Glomerular visceral epithelial cell (primary cell): ENCODE data around the gene SH3TC2.

Experiments used
- DNase-seq: peaks from one replicate; pipeline ENCODE4 v3.0.0-alpha.2; 2016; ENCODE audit errors: extremely low spot score

The SH3TC2 gene

DNA sequence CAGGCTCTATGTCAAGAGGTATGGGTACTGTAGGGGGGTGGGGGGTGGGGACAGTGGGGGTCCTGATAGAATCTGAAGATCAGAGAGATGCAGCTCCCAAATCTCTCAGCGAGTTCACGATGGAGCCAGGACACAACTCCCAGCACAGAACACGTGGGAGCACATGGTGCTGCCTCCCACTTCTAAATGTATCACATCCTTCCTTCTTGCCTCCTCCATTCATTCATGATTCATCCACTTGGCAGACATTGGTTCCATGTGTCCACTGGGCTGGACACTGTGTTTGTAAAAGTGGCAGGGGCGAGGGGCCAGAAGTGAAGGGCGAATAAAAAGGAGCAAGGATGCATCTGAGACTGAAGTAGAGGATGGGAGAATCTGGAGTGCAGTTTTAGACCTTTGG, 33.9 kb downstream of the SH3TC2 start:
- no peak for DNase-seq

DNA sequence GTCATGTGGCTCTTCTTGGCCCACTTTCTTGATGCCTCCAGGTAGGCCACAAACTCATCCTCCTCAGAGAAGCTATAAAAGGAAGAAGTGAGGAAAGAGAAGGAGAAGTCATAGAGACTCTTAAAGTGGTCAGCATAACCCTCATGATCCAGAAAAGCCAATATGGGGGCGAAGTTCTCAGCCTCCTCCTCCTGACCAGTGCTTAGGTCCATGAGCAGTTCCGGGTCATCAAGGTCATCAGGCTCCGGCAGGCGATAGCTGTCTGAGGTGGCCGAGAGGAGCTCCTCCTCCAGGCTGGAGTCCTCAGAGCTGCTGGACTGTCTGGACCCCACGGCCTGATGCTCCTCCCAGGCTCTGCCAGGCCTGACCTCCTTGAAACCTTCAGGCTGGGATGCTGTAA, 34.7 kb downstream of the SH3TC2 start:
- DNase-seq, result no peak

GRCh38 chr5:149027636-149028035, 35.2 kb downstream of the SH3TC2 start:
- no peak for DNase-seq

DNA sequence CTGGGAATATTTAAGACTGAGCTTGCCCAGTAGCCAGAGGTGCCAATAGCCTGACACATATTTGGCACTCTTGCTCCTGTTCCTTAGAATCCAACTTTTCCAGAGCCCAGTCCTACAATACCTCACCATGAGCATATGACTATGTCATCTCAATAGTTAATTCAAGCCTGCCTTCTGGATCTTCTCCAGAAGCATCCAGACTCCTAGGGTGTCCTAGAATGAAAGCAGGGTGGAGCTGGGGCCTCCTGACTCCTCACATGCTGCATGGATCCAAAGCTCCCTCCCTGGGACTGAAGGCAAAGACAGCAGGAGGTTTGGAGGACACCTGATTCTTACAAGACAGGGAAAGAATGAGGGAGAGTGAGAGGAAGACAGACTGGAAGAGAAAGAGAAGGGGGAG, 37.9 kb downstream of the SH3TC2 start:
- DNase-seq, result no peak

- DNase-seq, result peak; percentile 73
These were observed 38.4 kb downstream of the SH3TC2 start for GRCh38 chr5:149024477-149024876.

GRCh38 chr5:149022200-149022599, 40.7 kb downstream of the SH3TC2 start:
- no peak for DNase-seq

DNA sequence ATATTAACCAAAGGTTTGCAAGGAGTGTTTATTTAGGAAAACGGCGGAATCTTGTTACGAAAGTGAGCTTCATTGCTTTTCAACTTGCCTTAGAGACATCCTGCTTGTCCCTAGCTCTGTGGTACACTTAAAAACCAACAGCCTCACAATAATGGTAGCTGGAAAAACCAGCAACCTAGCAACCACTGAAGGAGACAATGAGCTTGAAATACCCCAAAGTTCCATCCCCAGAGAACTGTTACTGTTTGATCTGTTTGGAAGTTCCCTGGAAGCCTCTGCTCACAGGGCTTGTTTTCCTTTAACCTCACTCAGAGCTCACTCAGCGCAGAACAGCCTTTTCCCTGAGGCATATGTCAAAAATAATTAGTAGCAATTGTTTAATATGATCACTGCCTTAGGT, 43.2 kb downstream of the SH3TC2 start:
- DNase-seq, result no peak

- DNase-seq, result no peak
These were observed 43.9 kb downstream of the SH3TC2 start for GRCh38 chr5:149018909-149019443.

DNA sequence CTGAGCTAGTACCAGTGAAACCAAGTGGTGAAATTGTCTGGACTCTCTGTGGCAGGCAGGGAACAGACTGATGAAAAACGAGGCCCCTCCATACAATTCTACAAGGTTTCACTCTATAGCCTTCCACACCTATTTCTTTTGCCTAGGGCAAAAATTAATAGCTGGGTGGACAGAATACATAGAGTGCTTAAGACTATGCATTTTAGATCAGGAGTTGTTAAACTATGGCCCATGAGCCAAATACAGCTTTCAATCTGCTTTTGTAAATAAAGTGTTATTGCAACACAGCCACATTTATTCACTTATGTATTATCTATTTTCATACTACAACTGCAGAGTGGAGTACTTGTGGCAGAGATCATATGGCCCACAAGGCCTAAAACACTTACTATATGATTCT, 45.2 kb downstream of the SH3TC2 start:
- no peak for DNase-seq

GRCh38 chr5:149015561-149015960, 47.3 kb downstream of the SH3TC2 start:
- no peak for DNase-seq

DNA sequence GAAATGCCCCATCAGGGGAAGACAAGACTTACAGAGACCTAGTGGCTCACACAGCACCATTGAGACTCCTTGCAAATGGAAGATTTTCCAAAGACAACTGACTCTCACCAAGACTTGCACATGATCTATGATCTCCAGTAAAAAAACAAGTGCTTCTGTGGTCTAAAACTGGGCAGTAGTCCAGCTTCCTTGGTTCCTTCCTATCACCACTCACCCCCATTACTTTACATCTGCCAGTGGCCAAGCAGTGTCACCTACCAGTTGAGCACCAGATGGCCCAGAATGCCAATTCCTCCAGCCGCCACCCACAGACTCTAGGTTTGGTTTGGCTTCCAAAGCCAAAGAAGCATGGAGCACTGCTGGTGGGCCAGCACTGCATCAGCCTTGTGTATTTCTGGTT, 47.7 kb downstream of the SH3TC2 start:
- no peak for DNase-seq

GRCh38 chr5:149014571-149015031, 48.3 kb downstream of the SH3TC2 start:
- no peak for DNase-seq

DNA sequence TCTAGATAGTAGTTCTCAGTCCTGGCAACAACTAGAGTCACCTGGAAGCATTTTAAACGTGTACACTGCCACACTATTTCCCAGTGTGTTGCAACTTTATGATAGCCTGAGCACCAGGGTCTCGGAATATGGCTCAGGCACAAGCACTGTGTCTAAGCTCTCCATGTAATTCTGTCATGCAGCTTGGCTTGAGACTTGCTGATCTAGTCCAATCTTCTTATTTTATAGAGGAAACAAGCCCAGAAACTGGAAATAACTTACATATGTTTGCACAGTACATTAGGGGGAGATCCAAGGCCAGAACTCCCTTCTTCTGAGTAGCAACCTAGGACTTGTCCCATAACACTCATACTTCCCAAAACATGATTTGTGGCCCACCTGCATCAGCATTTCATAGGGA, 49.1 kb downstream of the SH3TC2 start:
- no peak for DNase-seq

GRCh38 chr5:149012350-149012749, 50.5 kb downstream of the SH3TC2 start:
- DNase-seq, result no peak

DNA sequence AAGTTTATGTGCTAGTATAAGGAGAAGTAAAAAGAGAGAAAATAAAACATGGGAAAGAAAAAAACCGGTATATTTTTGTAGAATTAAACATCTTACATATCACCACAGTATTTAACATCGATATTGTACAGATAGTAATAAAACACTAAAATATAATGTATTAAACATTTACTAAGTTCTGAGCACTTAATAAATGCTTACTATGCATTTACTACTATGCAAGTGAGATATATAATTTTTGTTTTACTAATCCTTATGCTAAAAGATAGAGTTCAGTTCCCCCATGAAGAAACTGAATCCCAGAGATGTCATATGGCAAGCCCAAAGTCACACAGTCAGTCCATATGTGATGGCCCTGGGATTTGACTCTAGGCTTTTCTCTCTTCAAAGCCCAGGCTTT, 51.1 kb downstream of the SH3TC2 start:
- DNase-seq, result no peak

DNA sequence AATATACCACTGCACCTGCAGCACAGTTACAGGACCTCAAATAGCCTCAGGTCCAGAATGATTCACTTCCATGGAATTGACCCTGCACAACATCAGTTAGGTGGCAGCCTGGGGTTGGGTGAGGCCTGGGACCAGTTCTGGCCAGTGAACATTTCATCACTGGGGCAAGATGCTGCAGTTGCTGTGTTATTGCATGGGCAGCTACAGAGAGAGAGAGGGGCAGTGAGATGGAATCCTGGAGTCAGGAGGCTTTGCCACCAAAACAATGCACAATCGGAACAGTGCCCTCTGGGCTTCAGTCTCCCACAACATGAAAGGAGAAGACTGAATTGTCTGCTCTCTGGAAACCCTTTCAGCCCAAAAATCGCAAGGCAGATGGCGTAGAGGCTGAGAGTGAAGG, 51.8 kb downstream of the SH3TC2 start:
- DNase-seq, result peak; percentile 61

DNA sequence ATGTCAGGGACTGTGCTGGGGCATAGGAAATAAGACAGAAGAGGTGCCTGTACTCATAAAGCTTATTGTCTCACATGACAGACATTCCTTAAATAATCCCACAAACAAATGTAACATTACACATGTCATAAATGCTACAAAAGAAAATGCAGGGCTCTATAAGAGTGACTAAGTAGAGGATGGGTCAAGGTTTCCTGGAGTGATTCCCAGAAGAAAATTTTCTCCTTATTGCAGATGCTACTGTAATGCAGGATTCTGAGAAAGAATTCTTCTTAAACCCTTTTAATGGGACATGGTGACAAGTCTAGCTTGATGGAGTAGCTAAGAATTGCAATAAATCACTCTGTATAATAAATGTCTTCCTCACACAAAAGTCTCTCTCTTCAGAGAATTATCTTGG, 55.7 kb downstream of the SH3TC2 start:
- DNase-seq, result no peak

DNA sequence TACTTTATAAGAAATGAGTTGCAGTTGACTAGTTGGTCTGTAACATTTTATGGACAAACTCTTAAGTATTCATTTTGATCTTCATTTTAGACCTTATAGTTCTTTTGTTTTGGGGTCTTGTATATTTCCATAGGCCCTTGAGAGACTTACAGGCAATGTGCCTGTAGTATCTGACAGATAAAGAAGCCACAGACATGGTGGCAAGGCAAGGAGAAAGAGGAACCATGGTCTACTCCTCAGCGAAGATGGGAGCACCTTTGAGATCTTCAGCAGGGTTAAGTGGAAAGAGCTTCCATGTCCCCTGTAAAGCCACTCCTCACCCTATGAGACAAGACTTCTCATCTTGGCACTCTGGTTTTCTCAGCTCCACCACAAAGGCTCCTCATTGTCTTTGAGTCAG, 56.4 kb downstream of the SH3TC2 start:
- DNase-seq, result no peak

GRCh38 chr5:149005077-149005892, 57.6 kb downstream of the SH3TC2 start:
- DNase-seq, result peak; percentile 28

DNA sequence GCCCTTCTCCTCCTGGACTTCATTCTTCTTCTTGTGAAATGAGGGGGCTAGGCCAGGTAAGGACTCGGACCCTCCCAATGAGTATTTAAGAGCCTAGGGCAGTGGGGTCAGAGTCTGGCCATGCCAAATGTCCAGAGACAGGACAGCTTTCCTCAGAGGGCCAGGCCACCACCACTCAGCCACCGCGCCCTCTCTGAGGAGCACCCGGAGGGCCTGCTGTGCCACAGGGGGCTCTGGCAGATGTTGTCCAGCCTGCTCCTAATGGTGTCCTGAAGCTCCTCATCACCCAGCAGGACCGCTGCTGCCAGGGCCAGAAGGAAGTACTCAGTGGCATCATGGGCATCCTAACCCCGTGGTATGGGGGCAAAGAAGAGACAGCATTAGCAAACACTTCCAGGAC, 58.3 kb downstream of the SH3TC2 start:
- no peak for DNase-seq

DNA sequence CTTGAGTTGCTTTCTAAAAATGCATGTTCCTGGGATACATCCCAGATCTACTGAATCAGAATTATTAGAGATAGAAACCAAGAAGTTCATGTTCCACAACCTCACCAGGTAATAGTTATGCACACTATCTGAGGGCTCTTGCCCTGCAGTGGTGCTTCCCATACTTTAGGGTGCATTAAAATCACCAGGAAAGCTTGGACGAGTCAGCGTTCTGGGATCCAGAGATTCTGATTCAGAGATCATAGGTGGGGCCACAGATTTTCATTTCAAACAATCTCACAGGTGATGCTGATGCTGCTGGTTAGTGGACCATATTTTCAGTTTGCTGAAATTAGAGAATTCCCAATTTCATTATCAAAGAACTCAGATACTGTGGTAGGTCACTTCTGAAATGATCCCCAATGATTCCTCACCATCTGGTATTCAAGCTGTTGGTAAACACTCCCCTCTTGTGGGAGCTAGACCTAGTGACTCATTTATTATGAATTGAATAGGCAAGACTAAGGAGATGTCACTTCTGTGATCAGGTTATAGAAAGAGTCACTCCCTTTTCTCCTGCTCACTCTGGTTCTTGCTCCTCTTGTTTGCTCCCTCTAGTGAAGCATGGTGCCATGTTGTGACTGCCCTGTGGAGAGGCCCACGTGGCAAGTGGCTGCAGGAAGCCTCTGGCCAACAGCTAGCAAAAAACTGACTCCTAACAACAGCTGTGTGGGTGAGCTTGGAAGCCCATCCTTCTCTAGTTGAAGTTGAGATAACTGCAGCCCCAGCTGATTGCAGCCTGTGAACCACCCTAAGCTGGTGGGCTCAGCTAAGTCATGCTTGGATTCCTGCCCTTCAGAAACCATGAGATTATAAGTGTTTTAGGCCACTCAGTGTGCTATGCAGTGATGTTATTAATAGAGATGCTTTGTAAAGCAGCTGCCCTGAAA, 59.8 kb downstream of the SH3TC2 start:
- DNase-seq, result peak; percentile 71

DNA sequence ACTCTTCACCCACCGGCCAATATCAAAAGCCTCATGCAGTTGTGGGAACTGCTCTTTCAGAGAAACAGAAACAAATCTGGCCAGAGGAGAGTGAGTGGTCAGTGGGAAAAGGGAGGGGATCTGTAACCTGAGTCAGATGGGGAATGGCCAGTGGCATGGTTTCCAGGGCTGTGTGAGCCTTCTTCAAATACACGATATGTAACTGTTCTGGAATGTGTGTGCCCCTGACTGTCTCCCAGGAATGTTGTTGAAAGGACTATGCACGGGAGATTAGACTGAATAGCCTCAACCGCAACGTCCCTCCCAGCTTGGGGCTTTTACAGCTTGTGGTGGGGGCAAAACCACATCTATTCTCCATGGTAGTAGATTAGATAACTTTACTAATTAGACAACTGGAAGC, 60.8 kb downstream of the SH3TC2 start:
- DNase-seq, result peak; percentile 99

GRCh38 chr5:149001162-149001561, 61.7 kb downstream of the SH3TC2 start:
- no peak for DNase-seq
